Calu3 (cell line): Measurements from ENCODE around the gene KRTAP6-2. TPM values are rescaled to one million over a fixed set of nuclear protein-coding genes. Genes with fewer than 3 reads are reported as not detected.

Source experiments
- Bru-seq: library from RNA; stranded (reverse); fragments of 400-500 nt; gene quantifications from one replicate; lab custom pipeline; 2021; lab: Mats Ljungman, UMichigan
- BruChase-seq, 2 experiments: library from RNA; stranded (reverse); fragments of 400-500 nt; gene quantifications; one replicate each; lab custom pipeline; 2021; lab: Mats Ljungman, UMichigan
- BruUV-seq: library from RNA; stranded (reverse); fragments of 400-500 nt; replicated peaks from 2 replicates; lab custom pipeline; 2021; lab: Mats Ljungman, UMichigan
- CTCF ChIA-PET: fragments of 300-600 bp; sonication (Branson Sonifier 250); formaldehyde crosslinking; loops from one replicate; lab custom pipeline; 2022; ENCODE audit warnings: antibody characterized with exemption; lab: Charles Lee
- DNase-seq: peaks from one replicate; pipeline ENCODE4 v3.0.0; 2022
- H3K27ac Mint-ChIP-seq: one replicate; pipeline ENCODE4 v1.8.0; 2022; ENCODE audit warnings: mixed read lengths; ENCODE audit not compliant: unreplicated experiment
- H3K27me3 Mint-ChIP-seq: one replicate; pipeline ENCODE4 v1.8.0; 2022; ENCODE audit warnings: mixed read lengths; ENCODE audit not compliant: unreplicated experiment
- H3K36me3 Mint-ChIP-seq: one replicate; pipeline ENCODE4 v1.8.0; 2022; ENCODE audit warnings: mild to moderate bottlenecking, moderate library complexity, mixed read lengths; ENCODE audit not compliant: insufficient read depth, unreplicated experiment
- H3K4me1 Mint-ChIP-seq: one replicate; pipeline ENCODE4 v1.8.0; 2022; ENCODE audit warnings: mild to moderate bottlenecking, low read depth, mixed read lengths; ENCODE audit not compliant: unreplicated experiment
- H3K4me3 Mint-ChIP-seq: one replicate; pipeline ENCODE4 v1.8.0; 2022; ENCODE audit warnings: mild to moderate bottlenecking, low read depth, moderate library complexity, mixed read lengths; ENCODE audit not compliant: unreplicated experiment
- H3K9me3 Mint-ChIP-seq: one replicate; pipeline ENCODE4 v1.8.0; 2022; ENCODE audit warnings: low read depth, mixed read lengths; ENCODE audit not compliant: unreplicated experiment
- intact Hi-C: fragments of 100-400 bp; cut with micrococcal nuclease; formaldehyde crosslinking; loops from one replicate; pipeline ENCODE4 v1.10.0; 2022; ENCODE audit not compliant: unreplicated experiment
- long read RNA-seq: library from polyadenylated mRNA; stranded (forward); transcript quantifications from one replicate; pipeline ENCODE4 v2.0.0, GENCODE V29; 2022
- total RNA-seq: library from RNA; stranded (reverse); gene quantifications from 2 replicates; pipeline ENCODE4 v1.2.3, GENCODE V29; 2022
- TF ChIP-seq, protein P1 (sequence below): fragments of 200-600 bp; IDR thresholded peaks from one replicate; pipeline ENCODE4 v1.8.0; 2022; ENCODE audit warnings: antibody characterized with exemption; ENCODE audit not compliant: unreplicated experiment

Gene KRTAP6-2, protein sequence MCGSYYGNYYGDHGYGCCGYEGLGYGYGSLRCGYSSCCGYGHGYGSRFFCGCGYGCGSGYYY
- total RNA-seq: not detected in 2 replicates
- not detected for Bru-seq, nascent RNA
- BruChase-seq, experiment 1, labeled RNA remaining after a 6-hour chase: not detected
- BruChase-seq, experiment 2, labeled RNA remaining after a 2-hour chase: not detected
- long read RNA-seq: 0 reads

DNA sequence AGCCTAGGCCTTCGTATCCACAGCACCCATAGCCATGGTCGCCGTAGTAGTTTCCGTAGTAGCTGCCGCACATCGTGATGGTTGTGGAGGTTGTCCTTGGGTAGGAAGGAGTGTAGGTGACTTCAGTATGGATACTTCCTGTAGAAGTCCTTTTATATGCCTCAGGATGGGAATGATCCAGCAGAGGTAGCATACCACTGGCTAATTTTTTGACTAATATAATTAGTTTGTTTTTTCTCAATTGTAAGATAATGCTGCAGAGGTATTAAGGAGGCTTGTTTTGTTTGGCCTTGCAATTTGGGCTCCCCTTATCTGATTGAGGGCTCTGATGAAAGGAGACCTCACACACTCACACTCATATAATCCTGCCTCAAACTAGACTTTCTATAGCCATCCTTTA lies at the start of gene KRTAP6-2:
KRTAP6-2 (minus strand) TSS at position 101 of the 400 bp plus-strand sequence; CDS start at position 73, 28 bp downstream.
- no peak within 1 kb of the TSS for H3K27ac Mint-ChIP-seq
- no TSS peak for BruUV-seq
- H3K27me3 Mint-ChIP-seq: no peaks in the 10 kb centered on the region
- H3K4me3 Mint-ChIP-seq: no peak within 1 kb of the TSS
- intact Hi-C loops: no loop called here
- no peaks in the 10 kb centered on the region for H3K4me1 Mint-ChIP-seq
- CTCF ChIA-PET: no interaction called here
- TF ChIP-seq, protein P1, sequence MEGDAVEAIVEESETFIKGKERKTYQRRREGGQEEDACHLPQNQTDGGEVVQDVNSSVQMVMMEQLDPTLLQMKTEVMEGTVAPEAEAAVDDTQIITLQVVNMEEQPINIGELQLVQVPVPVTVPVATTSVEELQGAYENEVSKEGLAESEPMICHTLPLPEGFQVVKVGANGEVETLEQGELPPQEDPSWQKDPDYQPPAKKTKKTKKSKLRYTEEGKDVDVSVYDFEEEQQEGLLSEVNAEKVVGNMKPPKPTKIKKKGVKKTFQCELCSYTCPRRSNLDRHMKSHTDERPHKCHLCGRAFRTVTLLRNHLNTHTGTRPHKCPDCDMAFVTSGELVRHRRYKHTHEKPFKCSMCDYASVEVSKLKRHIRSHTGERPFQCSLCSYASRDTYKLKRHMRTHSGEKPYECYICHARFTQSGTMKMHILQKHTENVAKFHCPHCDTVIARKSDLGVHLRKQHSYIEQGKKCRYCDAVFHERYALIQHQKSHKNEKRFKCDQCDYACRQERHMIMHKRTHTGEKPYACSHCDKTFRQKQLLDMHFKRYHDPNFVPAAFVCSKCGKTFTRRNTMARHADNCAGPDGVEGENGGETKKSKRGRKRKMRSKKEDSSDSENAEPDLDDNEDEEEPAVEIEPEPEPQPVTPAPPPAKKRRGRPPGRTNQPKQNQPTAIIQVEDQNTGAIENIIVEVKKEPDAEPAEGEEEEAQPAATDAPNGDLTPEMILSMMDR: no peak
- H3K9me3 Mint-ChIP-seq: peaks cover 13% of the 10 kb centered on the region
- no peaks in the 10 kb centered on the region for H3K36me3 Mint-ChIP-seq
- no peak for DNase-seq

DNA sequence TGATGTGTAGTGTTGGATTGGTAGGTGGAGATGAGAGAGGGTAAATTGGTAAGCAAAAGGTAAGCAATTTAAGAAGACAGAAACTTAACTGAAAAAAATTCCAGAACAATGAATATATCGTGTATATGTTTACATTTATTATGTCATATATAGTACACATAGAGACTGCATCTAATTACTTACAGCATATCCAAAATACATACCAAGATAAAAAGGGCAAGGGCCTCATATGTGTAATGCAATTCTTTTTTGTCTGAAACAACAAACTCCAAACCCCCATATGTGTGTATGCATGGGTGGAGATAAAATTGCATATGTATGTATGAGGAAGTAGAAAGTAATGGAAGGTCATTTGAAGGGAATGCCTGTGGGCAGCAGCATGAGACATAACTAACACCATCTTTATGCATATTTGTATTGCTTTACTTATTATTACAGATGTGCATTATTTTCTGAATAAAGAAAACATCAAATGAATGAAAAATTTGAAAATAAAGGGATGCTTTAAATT lies 48.3 kb upstream of the KRTAP6-2 start:
- intact Hi-C loops: no loop called here
- Mint-ChIP-seq H3K27ac (no peak overlapping the region), H3K4me1 (no peaks in the 10 kb centered on the region), H3K36me3 (no peaks in the 10 kb centered on the region), H3K9me3 (peaks cover 15% of the 10 kb centered on the region), H3K4me3 (no peak overlapping the region), H3K27me3 (no peaks in the 10 kb centered on the region)
- BruUV-seq: no TSS peak
- CTCF ChIA-PET: no interaction called here
- DNase-seq: no peak
- TF ChIP-seq, protein P1: no peak

DNA sequence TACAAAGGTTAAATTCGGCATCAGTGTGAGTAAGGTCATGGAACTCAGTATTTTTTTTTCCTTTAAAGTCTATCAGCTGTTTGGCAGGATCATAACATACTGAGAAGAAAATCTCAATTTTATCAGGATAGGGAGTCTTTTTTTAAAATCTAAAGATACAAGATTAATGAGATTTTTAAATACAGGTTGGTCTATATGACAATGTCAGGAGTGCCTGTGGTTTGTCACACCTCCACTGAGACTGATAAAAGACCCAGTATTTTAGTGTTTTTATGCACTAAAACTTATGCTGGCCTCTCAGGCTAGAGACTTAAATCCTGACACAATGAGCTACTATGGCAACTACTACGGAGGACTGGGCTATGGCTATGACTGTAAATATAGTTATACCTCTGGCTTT lies 43.9 kb upstream of the KRTAP6-2 start, which contains the start of gene KRTAP20-3:
KRTAP20-3 (plus strand) TSS at position 301 of the 400 bp plus-strand sequence.
- H3K4me1 Mint-ChIP-seq: no peaks in the 10 kb centered on the region
- H3K9me3 Mint-ChIP-seq: peaks cover 13% of the 10 kb centered on the region
- CTCF ChIA-PET: no interaction called here
- H3K27me3 Mint-ChIP-seq: no peaks in the 10 kb centered on the region
- H3K4me3 Mint-ChIP-seq: no peak within 1 kb of the TSS
- intact Hi-C loops: no loop called here
- TF ChIP-seq, protein P1: no peak
- H3K36me3 Mint-ChIP-seq: no peaks in the 10 kb centered on the region
- DNase-seq: no peak
- H3K27ac Mint-ChIP-seq: no peak within 1 kb of the TSS
- no TSS peak for BruUV-seq

DNA sequence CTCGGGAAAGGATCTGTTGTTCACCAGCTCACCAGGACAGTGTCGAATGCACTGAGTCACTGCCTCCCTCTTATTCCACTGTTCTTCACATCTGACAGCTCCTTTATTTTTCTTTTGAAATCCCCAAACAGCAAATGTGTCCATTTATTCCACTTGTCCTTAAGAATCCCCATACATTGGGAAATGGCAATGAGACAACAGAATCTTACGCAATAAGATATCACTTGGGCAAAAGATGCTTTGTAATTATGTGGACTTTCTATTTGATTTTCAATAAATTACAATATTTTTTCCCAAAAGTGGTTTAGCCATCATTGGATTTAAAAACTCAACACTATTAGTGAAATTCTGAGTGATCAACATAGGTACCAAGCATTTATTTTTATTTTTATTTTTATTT lies 40.0 kb upstream of the KRTAP6-2 start:
- peaks cover 7% of the 10 kb centered on the region for H3K9me3 Mint-ChIP-seq
- no TSS peak for BruUV-seq
- TF ChIP-seq, protein P1: no peak
- no peak overlapping the region for H3K27ac Mint-ChIP-seq
- CTCF ChIA-PET: no interaction called here
- no peak overlapping the region for H3K4me3 Mint-ChIP-seq
- H3K36me3 Mint-ChIP-seq: no peaks in the 10 kb centered on the region
- H3K4me1 Mint-ChIP-seq: no peaks in the 10 kb centered on the region
- no peak for DNase-seq
- H3K27me3 Mint-ChIP-seq: no peaks in the 10 kb centered on the region
- intact Hi-C loops: no loop called here
